Inflammatory macrophage treated with lipopolysaccharide for 4 hours (primary cell): ENCODE measurements around the gene SOX13.

Source experiments
- DNase-seq: peaks from one replicate; pipeline ENCODE4 v3.0.0-alpha.2; 2020

SOX13 gene

DNA sequence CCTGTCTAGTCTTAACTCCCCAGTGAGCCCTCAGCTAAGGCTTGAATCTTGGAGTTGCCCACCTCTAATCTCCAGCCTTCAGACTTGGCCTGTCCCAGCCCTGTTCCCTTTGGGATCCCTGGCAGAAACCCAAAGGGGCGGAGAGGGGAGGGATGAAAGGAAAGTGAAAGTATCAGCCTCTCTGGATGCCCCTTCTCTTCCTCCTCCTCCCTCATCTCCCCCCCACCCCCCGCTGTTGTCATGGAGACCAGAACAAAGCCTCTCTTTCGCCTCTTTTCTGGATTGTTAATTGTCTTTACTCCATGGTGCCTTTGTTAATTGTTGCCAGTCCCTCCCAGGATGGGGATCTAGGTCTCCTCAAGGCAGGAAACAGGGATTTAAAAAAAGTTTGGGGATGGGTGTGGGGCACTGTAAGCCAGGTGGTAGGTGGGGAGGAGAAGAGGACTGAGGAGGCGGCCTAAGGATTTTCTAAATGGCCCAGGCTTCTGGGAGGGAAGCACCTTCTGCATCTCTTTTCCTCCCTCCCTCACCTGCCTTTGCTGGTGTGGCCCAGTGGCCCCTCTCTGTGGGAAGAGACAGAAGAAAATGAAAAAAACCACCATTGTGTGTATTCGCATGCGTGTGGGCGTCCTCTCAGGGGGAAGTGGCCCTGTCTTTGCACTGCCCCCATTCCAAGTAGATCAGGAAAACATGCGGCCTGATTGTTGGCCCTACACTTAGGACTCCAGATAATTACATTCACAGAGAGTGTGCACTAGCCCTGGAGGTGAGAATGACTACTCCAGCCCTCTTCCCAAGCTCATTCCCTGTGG, 7.5 kb upstream of the SOX13 start:
- DNase-seq: no peak

DNA sequence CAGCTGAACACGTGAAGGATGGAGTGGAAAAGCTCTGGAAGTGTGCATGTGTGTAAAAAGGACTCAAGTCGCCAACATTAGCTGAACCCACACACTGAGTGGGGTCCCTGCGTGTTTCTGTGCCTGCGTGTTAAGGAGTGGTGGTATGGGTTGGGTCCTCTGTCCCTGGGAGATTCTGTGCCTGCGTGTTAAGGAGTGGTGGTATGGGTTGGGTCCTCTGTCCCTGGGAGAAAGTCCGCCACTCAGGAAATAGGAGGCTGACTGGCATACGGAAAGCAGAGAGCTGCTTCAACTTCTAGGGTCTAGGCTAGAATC, 7.0 kb upstream of the SOX13 start:
- DNase-seq: no peak

DNA sequence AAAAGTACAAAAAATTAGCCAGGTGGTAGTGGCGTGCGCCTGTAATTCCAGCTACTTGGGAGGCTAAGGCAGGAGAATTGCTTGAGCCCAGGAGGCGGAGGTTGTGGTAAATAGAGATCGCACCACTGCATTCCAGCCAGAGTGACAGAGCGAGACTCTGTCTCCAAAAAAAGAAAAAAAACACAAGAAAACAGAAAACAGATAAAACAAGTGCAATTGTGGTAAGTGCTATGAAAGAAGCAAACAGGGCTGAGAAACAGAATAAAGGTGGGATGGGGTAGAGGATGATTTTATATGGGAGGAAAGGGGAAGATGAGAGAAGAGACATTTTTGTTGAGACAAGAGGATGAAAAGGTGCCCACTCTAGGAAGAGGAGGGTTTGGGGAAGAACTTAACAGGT, 5.0 kb upstream of the SOX13 start:
- no peak for DNase-seq

DNA sequence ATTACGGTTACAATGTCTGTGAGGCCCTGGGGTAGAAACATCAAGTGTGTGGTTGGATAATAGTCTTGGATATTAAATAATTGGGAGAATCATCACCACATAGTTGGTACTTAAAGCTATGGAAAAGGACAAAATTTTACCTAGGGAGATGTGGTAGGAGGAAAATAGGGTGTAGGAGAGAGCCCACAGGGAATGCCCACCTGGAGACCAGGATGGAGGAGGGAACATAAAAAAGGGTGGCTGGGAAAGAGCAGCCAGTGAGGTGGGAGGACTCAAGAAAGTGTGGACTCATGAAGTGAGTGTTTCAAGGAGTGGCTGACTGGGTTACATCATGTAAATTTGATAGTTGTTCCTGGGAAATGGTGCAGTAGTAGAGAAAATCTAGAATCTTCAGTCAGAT, 3.0 kb upstream of the SOX13 start:
- no peak for DNase-seq

DNA sequence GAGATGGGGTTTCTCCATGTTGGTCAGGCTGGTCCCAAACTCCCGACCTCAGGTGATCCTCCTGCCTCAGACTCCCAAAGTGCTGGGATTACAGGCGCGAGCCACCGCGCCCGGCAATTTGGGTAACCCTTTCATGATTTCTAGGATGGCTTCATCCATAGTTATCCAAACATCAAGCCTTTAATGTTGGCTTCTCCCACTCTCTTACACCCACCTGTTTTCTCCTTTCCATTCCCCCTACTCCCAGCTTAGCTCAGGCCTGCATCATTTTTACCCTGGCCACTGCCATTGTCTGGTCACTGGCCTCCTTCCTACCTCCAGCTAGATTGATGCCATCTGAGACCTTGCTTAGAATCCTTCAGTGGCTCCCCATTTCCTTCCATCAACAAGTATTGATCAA, 2.0 kb upstream of the SOX13 start:
- no peak for DNase-seq

DNA sequence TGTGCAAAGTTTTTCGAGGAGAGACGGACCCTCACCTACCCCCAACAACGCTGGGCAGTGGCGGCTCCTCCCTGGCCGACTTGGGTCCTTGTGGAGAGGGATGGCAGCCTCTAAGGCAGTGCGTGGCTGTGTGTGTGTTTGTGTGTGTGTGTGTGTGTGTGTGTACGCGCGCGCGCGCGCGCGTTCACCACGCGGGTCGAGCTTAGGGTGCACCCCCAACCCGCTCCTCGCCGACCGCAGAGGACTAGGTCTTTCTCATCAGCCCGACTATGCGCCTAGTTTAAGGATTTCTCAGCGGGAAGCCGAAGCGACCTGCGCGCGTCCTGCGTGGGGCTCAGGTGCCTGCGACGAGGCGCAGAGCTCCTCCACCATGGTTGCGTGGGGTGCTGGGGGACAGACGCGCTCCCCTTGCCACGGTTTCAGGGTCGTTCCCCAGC, 940 bp downstream of the SOX13 start:
- no peak for DNase-seq

DNA sequence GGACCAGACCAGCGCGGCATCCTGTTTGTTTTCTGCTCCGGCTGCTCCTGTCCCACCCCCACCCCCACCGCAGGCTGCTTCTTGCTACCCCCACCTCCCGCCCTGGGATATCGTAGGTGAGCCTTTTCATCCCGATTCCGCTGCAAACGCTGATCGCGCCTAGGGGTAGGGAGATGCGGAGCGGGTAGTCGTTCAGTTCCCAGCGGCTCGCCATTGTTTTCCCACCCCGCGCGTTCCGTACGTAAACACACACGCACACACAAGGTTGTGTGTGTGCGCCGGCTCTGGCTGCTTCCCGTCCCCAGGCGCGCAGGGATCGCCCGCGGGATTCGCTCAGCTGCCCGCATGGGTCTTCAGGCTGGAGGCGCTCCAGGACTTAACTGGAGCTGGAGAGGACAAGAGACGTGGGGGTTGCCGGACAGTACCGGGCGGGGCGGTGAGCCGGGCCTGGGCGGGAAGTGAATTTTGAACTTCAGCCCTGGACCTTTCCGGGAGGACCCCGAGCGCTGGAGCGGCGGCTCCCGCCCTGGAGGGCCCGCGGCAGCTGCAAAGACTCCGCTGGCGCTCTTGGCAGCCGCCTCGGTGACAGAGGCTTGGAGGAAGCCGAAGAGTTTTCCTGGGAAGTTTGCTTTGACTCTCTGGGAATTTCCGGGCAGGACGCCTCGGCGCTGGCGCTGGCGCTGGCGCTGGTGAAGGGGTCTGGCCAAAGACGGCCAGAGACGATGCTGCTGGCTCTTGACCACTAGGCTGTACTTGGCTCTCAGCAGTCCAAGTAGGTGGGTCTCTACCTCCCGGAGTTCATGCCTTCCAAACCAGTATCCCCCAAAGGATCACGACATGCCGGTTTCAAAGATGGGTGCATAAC, 1.6 kb downstream of the SOX13 start:
- peak; percentile 5 for DNase-seq

DNA sequence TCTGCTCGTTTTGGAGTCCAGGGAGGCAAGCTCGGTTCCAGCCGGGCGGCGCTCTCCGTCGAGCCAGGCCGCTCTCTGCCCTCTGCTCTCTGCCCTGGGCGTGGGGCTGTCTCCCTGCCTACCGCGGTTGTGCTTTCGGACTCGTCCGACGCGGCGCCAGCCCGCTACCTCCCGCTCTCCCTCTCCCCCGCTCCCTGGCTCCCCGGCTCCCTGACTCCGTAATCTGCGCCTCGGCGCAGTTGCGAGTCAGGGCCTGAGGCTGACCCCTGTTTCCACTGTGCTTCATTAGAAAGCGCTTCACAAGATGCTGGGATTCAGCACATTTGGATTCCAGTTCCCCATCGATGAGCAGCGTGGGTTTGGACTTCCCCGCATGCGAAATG, 2.2 kb downstream of the SOX13 start:
- peak; percentile 8 for DNase-seq

DNA sequence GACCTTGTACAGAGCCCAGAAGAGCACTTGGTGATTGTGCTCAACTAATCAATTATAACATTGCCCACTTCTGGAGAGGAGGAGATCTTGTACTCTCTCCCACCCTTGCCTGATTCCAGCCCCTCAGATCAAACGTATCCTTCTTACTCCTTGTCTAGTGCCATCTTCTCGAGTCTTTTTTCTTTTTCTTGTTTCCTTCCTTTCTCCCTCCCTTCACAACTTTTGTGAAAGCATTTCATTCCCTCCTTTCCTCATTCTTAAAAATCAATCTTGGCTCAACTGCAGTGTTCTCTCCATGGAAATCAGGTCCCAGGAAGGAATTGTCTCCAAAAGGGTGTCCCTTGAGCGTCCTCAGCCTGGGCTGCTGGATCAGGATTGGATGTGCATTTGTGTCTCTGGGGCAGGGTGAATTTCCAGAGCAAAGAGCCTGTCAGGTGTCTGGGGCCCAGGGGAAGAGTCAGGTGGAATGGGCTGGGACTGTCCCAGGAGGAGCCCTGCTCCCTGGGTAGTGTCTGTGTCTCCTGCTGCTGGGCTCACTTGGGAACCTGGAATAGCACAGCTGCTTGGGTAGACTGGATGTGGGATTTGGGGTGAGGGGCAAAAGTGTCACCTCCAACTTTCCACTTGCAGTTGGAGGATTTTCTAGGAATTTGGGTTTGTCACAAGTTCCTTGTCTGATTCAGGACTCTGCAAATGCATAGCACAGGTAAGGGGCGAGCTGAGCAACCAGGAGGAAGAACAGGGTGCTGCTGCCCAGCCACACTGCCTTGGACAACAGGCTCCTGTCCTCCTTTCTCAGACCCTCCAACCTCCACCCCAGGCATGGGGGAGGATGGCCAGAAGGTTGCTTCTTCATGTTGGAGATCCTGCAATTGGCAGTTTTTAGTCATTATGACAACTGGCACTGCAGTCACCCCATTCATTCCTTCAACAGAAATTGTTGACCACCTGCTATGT, 3.3 kb downstream of the SOX13 start:
- no peak for DNase-seq

DNA sequence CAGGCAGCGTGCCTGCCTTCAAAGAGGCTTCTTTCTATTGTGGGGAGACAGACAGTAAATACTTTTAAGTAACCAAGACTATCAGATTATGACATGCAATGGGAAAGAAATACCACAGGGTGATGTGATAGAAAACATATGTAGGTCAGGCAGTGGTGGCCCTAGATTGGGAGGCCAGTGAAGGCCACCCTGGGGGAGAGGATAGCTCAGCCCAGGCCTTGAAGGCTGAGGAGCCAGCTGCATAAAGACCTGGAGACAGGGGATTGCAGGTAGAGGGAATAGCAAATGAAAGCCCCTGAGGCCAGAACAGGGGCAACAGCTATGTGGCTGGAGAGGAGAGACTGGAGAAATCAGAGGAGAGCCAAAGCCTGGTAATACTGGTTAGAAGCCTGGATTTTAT, 4.0 kb downstream of the SOX13 start:
- DNase-seq: no peak

DNA sequence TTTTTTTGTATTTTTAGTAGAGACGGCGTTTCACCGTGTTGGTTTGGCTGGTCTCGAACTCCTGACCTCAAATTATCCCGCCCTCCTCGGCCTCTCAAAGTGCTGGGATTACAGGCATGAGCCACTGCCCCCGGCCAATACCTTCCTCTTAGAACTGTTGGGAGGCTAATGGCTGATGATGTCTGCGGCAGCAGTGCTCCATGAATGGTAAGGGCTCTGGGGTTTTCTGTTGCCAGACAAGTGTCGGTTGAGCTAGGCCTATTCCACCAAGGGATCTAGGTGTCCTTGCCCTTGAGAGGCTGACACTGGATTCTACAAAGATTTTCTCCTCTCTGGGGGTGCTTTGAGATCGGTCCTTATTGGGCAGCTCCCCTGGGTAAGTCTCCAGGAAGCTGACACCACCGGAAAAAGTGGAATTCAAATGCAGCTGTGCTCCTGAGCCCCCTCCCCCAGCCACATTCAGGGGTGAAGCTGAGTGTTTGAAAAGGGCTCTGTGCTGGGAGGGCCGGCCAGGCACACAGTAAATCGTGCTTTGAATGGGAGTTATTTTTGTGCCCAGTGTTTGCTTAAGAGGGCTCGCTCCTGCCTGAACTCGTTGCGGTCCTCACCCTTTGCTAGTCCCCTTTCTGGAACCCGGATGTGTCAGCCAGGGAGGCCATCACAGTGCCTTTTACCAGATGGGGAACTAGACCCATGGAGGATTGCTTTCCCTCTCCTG, 5.2 kb downstream of the SOX13 start:
- no peak for DNase-seq

DNA sequence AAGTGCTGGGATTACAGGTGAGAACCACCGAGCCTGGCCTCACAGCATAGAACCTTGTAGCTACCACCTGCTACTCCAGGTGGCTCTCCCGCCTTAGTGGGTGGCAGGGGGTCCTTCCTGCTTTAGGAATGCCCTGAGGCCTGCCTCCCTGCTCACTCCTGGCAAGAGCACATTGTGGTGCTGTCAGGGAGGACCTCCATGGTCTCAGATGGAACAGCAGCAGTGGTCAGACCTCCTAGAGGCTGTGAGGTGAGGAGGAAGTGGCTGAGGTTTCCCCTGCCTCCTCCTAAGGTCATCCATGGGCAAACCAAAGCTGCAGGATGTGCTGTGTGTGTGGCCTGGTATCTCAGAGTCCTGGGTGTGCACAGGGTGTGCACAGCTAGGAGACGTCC, 6.7 kb downstream of the SOX13 start:
- DNase-seq: no peak

DNA sequence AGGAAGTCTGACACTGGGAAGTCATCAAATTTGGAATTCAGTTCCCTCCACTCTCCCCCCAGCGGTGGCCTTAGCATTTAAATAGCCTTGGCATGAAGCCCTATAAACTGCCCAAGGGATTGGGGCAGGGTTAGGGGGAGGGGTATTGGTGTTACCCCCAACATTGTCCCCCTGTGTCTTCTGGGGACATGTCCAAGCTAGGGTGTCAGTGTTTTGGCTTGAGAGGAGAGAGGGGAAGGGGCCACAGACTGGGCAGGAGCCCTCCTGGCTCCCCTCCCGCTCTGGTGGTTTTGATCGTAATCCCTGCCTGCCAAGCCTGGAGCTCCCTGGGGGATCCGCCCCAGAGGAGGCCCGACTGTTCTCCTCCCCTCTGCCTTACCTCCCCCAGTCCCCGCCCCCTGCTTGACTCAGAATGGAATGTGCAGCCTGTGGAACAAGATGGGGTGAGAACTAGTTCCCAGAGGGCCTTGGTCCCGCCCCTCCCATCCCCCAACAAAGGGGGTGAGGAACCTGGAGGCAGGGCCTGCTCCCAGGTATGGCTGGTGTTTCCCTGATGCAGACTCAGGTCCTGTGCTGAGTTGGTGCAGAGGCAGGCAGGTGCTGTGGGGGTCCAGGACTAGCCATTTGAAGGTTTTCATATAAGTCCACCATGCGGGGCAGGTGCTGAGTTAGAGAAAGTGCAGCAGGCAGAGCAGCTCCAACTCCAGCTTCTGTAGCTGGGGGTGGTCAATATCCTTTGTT, 7.4 kb downstream of the SOX13 start:
- DNase-seq: no peak

DNA sequence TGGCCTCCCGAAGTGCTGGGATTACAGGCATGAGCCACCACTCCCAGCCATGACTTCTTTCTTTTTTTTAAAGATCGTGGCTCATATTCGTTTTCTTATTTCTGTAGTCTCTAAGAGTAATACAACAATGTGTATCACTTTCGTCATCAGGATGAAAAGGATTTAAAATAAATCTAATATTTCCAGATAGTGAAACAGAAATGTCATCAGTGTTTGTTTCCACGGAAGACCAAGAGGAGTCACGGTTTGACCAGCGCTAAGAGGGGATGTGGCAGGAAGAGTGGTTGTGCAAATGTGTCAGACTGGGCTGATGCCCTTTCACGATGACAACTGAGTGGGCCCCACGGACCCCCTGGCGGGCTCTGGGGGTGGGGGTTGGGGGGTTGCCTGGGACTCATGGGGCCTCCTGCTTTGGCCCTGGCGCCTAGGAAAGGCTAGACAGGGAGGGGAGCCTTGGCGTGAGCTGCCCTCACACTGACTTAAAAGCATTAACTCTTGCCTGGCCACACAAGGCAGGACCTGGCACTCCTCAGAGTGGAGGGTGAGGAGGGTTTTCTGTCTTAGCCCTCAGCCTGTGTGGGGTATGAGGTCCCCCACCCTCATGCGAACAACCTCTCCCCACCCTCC, 8.4 kb downstream of the SOX13 start:
- DNase-seq: no peak

DNA sequence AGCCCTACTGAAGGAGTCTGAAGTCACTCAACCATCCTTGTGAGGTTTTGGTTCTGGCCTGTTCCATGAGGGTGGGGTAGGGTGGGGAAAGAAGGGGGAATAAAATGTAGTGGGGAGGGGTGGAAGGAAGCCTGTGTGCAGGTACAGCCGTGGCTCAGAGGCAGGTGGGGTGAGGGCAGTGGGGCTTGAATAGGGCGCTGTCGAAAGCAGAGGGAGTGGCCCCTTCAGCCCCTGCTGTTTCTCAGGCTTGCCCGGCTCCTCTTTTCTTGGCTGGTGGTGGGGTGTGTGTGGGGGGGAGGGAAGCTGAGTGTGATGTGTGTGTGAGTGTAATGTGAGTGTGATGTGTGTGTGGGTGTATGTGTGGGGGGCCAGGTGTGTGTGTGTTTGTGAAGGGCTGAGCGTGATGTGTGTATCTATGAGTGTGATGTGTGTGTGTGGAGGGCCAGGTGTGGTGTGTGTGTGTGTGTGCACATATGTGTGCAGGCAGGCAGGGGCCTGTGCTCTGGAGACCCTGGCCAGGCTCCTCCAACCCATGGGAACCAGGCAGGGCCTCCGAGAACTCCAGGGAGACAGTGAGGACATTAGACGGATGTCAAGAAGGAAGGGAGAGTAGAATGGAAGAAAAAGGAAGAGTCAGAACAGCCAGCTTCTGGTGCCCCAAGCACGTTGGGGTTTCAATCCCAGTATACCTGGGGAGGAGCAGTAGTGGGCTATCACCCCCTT, 9.0 kb downstream of the SOX13 start:
- DNase-seq: no peak

DNA sequence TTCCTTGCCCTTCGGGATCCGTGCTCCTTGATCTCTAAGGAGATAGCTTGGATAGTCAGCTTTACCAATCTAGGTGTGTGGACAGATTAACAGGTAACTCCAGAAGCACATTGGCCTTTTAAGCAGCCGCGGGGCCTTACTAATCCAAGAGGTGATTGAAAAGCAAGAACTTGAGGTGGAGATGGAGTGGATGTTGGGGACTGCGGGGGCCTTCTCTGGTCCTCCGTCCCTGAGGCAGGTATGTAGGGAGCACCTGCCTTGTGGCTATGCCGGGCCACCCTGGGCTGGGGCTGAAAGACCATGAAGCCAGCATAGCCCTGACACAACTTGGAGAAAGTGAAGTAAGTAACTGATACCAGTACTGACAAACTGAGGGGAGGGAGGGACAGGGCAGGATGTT, 10.6 kb downstream of the SOX13 start:
- no peak for DNase-seq

DNA sequence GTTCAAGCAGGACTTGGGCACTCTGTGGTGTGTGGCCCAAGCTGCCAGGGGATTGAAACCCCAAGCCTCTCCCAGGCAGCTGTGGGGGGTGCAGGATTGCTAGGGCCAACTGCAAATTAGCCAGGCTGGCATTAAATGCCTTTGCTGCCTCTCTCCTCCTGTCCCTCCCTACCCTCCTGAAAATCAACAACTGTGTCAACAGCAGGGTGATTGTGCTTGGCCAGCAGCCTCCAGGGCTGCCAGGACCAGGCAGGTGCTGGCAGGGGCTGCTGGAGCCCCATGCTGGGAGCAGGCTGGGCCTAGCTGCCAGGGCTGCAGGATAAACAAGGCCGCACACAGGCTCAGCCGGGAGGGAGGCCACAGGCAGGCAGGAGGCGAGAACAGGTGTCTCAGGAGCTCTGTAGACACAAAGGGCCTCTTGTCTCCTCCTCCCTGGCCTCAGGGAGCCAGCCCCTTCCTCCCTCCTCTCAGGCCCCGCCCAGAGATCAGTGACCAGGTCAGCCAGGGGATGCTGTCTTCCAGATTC, 11.4 kb downstream of the SOX13 start:
- no peak for DNase-seq

DNA sequence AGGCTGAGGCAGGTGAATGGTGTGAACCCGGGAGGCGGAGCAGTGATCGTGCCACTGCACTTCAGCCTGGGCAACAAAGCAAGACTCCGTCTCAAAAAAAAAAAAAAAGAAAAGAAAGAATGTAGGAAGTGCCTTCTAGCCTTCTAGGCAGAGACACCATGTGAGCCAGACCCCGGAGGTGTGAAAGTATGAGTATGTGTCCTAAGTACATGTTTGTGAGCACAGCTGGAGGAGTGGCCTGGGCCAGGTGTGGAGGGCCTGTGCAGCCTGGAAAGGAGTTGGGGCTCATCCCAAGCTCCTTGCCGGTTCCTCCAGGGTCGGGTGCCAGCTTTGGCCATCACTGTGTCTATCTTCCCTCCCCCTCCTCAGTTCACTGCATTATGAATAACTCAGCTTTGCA, 13.0 kb downstream of the SOX13 start:
- no peak for DNase-seq

DNA sequence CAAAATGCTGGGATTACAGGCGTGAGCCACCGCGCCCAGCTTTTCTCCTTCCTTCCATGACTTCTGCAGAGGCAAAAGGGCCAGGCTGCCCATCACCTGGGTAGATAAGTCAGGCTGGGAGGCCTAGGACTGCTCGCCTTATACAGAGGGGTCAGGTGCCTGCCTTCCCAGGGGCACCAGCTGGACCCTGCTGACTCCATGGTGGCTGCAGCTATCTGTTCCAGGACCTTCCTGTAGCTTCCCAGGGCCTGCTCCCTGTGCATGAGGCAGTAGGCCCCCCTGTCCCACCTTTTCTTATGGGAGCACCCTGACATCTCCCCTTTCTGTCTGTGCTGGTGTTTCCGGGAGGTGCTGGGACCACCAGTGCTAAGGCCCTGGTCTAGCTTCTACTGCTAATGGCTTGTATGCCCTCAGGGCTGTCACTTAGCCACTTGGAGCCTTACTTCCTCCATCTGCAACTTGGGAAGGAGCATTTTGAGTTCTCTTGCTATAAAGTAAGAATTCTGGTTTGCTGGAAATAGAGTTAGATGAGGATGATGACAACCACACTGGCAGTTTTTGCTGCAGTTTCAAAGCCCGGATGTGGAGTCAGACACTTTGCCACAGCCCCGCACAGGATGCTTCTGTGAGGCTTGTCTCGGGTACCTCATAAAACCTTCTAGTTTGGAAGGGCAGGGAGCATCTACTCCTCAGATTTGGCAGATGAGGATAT, 14.4 kb downstream of the SOX13 start:
- no peak for DNase-seq
